Gastrocnemius medialis (tissue), 4 donors: ENCODE data around the gene PYGB. TPM values are rescaled to one million over a fixed set of nuclear protein-coding genes. Genes with fewer than 3 reads are reported as not detected.
A peak's percentile ranks its signal among the peaks of the same experiment; 100 is the strongest.
"Not testable (repeated sequence)": the region's sequence is repeated elsewhere in the genome, so short reads cannot be mapped to it uniquely, and the experiment has no call there.

Source experiments
- ATAC-seq, 2 donors: fragments of 150-250 bp; one replicate each; pipeline ENCODE4 v1.9.1; 2016
- DNase-seq, 2 donors: peaks; one replicate each; pipeline ENCODE4 v3.0.0-alpha.2; 2019
- H3K27ac ChIP-seq, 4 donors: fragments of 200-600 bp; sonication (generic); 1 replicate in 1 of 4; 2 replicates in 3 of 4; pipeline ENCODE4 v1.5.1; 2016 to 2018; ENCODE audit warnings: mild to moderate bottlenecking in 2 of 4, moderate library complexity in 1 of 4
- H3K27me3 ChIP-seq, 3 donors: fragments of 200-600 bp; sonication (generic) in 2 of 3; 1 replicate in 1 of 3; 2 replicates in 2 of 3; pipeline versions ENCODE4 v1.5.1 to v1.6.0; 2016 to 2019; ENCODE audit warnings: mild to moderate bottlenecking in 1 of 3, moderate library complexity in 1 of 3
- H3K36me3 ChIP-seq, 2 donors: fragments of 200-600 bp; sonication (generic) in 1 of 2; one replicate each; pipeline ENCODE4 v1.5.1; 2017 to 2018
- H3K4me1 ChIP-seq, 2 donors: fragments of 200-600 bp; sonication (generic) in 1 of 2; one replicate each; pipeline ENCODE4 v1.5.1; 2016 to 2017; ENCODE audit warnings: mild to moderate bottlenecking in 2 of 2
- H3K4me3 ChIP-seq, 4 donors: fragments of 200-600 bp; sonication (generic) in 3 of 4; 1 replicate in 1 of 4; 2 replicates in 3 of 4; pipeline ENCODE4 v1.5.1; 2016 to 2019; ENCODE audit warnings: mild to moderate bottlenecking in 2 of 4
- H3K9me3 ChIP-seq, 3 donors: fragments of 200-600 bp; sonication (generic) in 2 of 3; 1 replicate in 1 of 3; 2 replicates in 2 of 3; pipeline ENCODE4 v1.5.1; 2016 to 2019
- CTCF ChIP-seq, 5 experiments: fragments of 450-650 bp in 3 of 5; fragments of 200-600 bp in 2 of 5; sonication (generic) in 2 of 5; IDR thresholded peaks in 4 of 5; conservative IDR thresholded peaks in 1 of 5; 1 replicate in 4 of 5; 2 replicates in 1 of 5; pipeline ENCODE4 v1.5.1; 2016 to 2019; ENCODE audit warnings: antibody characterized with exemption in 5 of 5, mild to moderate bottlenecking in 3 of 5, moderate library complexity in 3 of 5
- POLR2A ChIP-seq, 2 donors: fragments of 450-650 bp; IDR thresholded peaks; one replicate each; pipeline ENCODE4 v1.6.1; 2017; ENCODE audit warnings: antibody characterized with exemption in 2 of 2, mild to moderate bottlenecking in 2 of 2, moderate library complexity in 2 of 2
- in situ Hi-C, 4 donors: fragments of 200-750 bp; cut with MboI; loops; one replicate each; pipeline versions ENCODE4 v1.15.0 to v1.8.0; 2017; ENCODE audit warnings: low sequenced_read_pairs in 4 of 4
- intact Hi-C: fragments of 100-400 bp; cut with DNase I; formaldehyde crosslinking; loops from one replicate; pipeline ENCODE4 v1.15.1; 2023; ENCODE audit warnings: low total_unique reads
- total RNA-seq, 4 donors: library from RNA; depleted of rRNA; stranded (reverse); fragments of >200 nt; gene quantifications; one replicate each; pipeline versions ENCODE4 v1.1.0 to v1.2.3, GENCODE V29; 2016

The PYGB gene
- total RNA-seq, 4 donors from 2014 or later = 13.6 to 50.7 (median 27.0) TPM

- Histone ChIP-seq H3K27ac (peak overlapping the region; percentile 44 to 73 (median 66)), H3K4me1 (peaks cover 18% of the 10 kb centered on the region in 2 donors), H3K9me3 (no peaks in the 10 kb centered on the region), H3K36me3 (peaks cover 0 to 12% of the 10 kb centered on the region in 2 donors), H3K27me3 (no peaks in the 10 kb centered on the region), H3K4me3 (peak overlapping the region in 1 of 4 donors; percentile 28)
- ATAC-seq (peak; percentile 72 to 78), DNase-seq (no peak)
- in situ Hi-C loops (no loop called here), intact Hi-C loops (loop anchor here (2.0 kb wide), 1 partner anchor 19 kb away; no protein-coding TSS in a partner anchor)
- no peak for TF ChIP-seq CTCF (IDR thresholded peaks at IDR 0.05 in 4 of 5, conservative IDR thresholded peaks at IDR 0.05 in 1 of 5)
- TF ChIP-seq POLR2A (IDR thresholded peaks at IDR 0.05) = no peak
Observed at GRCh38 chr20:25227317-25227831, 20.5 kb upstream of the PYGB start.

GRCh38 chr20:25229486-25230165 is 18.3 kb upstream of the PYGB start:
- TF ChIP-seq CTCF (IDR thresholded peaks at IDR 0.05 in 4 of 5, conservative IDR thresholded peaks at IDR 0.05 in 1 of 5) (no peak), POLR2A (IDR thresholded peaks at IDR 0.05) (no peak)
- no peaks in the 10 kb centered on the region for H3K9me3 ChIP-seq
- no peak for DNase-seq
- H3K4me3 ChIP-seq = no peak overlapping the region
- in situ Hi-C loops = no loop called here
- ATAC-seq = no peak
- intact Hi-C loops = no loop called here
- peaks cover 0 to 7% of the 10 kb centered on the region in 2 donors for H3K36me3 ChIP-seq
- H3K27ac ChIP-seq = no peak overlapping the region
- peaks cover 18% of the 10 kb centered on the region in 2 donors for H3K4me1 ChIP-seq
- no peaks in the 10 kb centered on the region for H3K27me3 ChIP-seq

GRCh38 chr20:25230166-25230831 is 17.6 kb upstream of the PYGB start:
- intact Hi-C loops (no loop called here), in situ Hi-C loops (no loop called here)
- TF ChIP-seq POLR2A (IDR thresholded peaks at IDR 0.05) (no peak), CTCF (IDR thresholded peaks at IDR 0.05 in 4 of 5, conservative IDR thresholded peaks at IDR 0.05 in 1 of 5) (no peak)
- Histone ChIP-seq H3K9me3 (no peaks in the 10 kb centered on the region), H3K27me3 (no peaks in the 10 kb centered on the region), H3K4me1 (peaks cover 18% of the 10 kb centered on the region in 2 donors), H3K27ac (no peak overlapping the region), H3K4me3 (no peak overlapping the region), H3K36me3 (peaks cover 0 to 4% of the 10 kb centered on the region in 2 donors)
- ATAC-seq = no peak
- no peak for DNase-seq

- Histone ChIP-seq H3K4me1 (no peaks in the 10 kb centered on the region), H3K36me3 (no peaks in the 10 kb centered on the region), H3K9me3 (no peaks in the 10 kb centered on the region), H3K27me3 (no peaks in the 10 kb centered on the region), H3K4me3 (no peak overlapping the region), H3K27ac (peak overlapping the region in 1 of 4 donors; percentile 31)
- intact Hi-C loops = no loop called here
- in situ Hi-C loops = no loop called here
- ATAC-seq (no peak), DNase-seq (no peak)
- TF ChIP-seq CTCF (IDR thresholded peaks at IDR 0.05 in 4 of 5, conservative IDR thresholded peaks at IDR 0.05 in 1 of 5) (no peak), POLR2A (IDR thresholded peaks at IDR 0.05) (no peak)
Observed at GRCh38 chr20:25233016-25233772, 14.7 kb upstream of the PYGB start.

GRCh38 chr20:25234009-25234849 is 13.7 kb upstream of the PYGB start:
- H3K27ac ChIP-seq, H3K36me3 ChIP-seq, in situ Hi-C loops, DNase-seq, H3K27me3 ChIP-seq, H3K9me3 ChIP-seq, H3K4me3 ChIP-seq, intact Hi-C loops, H3K4me1 ChIP-seq, ATAC-seq: not testable (repeated sequence)
